NCI-H345 (cell line): ENCODE measurements around the gene AMY2A.
"Not testable (repeated sequence)": the region's sequence is repeated elsewhere in the genome, so short reads cannot be mapped to it uniquely, and the experiment has no call there.

Source experiments
- DNase-seq: peaks from one replicate; lab custom pipeline; 2025; lab: John Stamatoyannopoulos, UW

The AMY2A gene

GRCh38 chr1:103616994-103617477 lies at the start of gene AMY2A:
Gene AMY2A (plus strand): TSS chr1:103617427. CDS start chr1:103617441, 14 bp downstream.
- DNase-seq, result not testable (repeated sequence)

- DNase-seq, result no peak
Observed at GRCh38 chr1:103569493-103569892, 47.7 kb upstream of the AMY2A start.

GRCh38 chr1:103571289-103571688 lies 45.9 kb upstream of the AMY2A start, which contains the start of gene AMY2B:
Gene AMY2B (plus strand): TSS chr1:103571589. CDS start chr1:103571603, 14 bp downstream.
- DNase-seq, result not testable (repeated sequence)

GRCh38 chr1:103576065-103576464 lies 41.2 kb upstream of the AMY2A start:
- no peak for DNase-seq

GRCh38 chr1:103576784-103577183 lies 40.4 kb upstream of the AMY2A start:
- not testable (repeated sequence) for DNase-seq

- DNase-seq, result no peak
Observed at GRCh38 chr1:103582464-103582863, 34.8 kb upstream of the AMY2A start.

GRCh38 chr1:103583887-103584286 lies 33.3 kb upstream of the AMY2A start:
- no peak for DNase-seq

- no peak for DNase-seq
Observed at GRCh38 chr1:103584537-103584936, 32.7 kb upstream of the AMY2A start.

- not testable (repeated sequence) for DNase-seq
Observed at GRCh38 chr1:103602740-103603139, 14.5 kb upstream of the AMY2A start.

GRCh38 chr1:103616362-103616761 lies 865 bp upstream of the AMY2A start:
- DNase-seq, result no peak

GRCh38 chr1:103627436-103627835 lies 10.2 kb downstream of the AMY2A start:
- DNase-seq, result not testable (repeated sequence)

GRCh38 chr1:103641194-103641593 lies 24.0 kb downstream of the AMY2A start:
- not testable (repeated sequence) for DNase-seq

- not testable (repeated sequence) for DNase-seq
Observed at GRCh38 chr1:103643908-103644307, 26.7 kb downstream of the AMY2A start.

GRCh38 chr1:103650305-103650704 lies 33.1 kb downstream of the AMY2A start:
- not testable (repeated sequence) for DNase-seq

GRCh38 chr1:103650889-103651288 lies 33.7 kb downstream of the AMY2A start:
- DNase-seq, result not testable (repeated sequence)

- DNase-seq, result not testable (repeated sequence)
Observed at GRCh38 chr1:103654133-103654532, 36.9 kb downstream of the AMY2A start.

GRCh38 chr1:103655460-103655859 lies 38.2 kb downstream of the AMY2A start, which contains the start of gene AMY1A:
Gene AMY1A (plus strand): TSS chr1:103655760. CDS start chr1:103656331, 571 bp downstream.
- DNase-seq, result not testable (repeated sequence)
